OCI-LY3 (cell line): ENCODE results near the gene PTPRD.

ENCODE experiments used
- CTCF ChIP-seq: fragments of 200-600, 300-600 bp; sonication (generic); IDR thresholded peaks from 2 replicates; pipeline ENCODE4 v1.5.1; 2014; ENCODE audit warnings: antibody characterized with exemption, low read length, low read depth
- EZH2phosphoT487 ChIP-seq: fragments of 200-600 bp; shearing (Covaris generic); IDR thresholded peaks from 2 replicates; pipeline ENCODE4 v1.6.1; 2018; ENCODE audit warnings: antibody characterized with exemption, mixed run types, low read depth

DNA sequence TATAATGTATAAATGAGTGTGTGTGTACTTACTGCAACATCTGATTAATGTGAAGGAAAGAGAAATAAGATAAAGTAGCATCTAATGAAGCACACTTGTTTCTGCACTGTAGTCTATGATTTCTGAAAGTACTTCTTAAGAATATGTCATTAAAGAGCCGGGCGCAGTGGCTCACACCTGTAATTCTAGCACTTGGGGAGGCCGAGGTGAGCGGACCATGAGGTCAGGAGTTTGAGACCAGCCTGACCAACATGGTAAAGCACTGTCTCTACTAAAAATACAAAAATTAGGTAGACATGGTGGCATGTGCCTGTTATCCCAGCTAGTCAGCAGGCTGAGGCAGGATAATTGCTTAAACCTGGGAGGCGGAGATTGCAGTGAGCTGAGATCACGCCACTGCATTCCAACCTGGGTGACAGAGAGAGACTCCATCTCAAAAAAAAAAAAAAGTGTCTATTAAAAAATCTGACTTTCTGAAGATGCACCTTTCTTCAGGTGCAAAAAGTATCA lies 556.9 kb downstream of the PTPRD start:
- TF ChIP-seq CTCF: no peak
- TF ChIP-seq EZH2phosphoT487: no peak
